Colon (tissue), 2 donors: ENCODE measurements around the gene WDR75.
"Not testable (repeated sequence)": the region's sequence is repeated elsewhere in the genome, so short reads cannot be mapped to it uniquely, and the experiment has no call there.

Experiments
- FAIRE-seq: peaks from 2 replicates; lab custom pipeline; 2012; peaks lifted over from hg19 to GRCh38; lab: Jason Lieb, UNC
- donor health status: control.
- donor health status: control.

WDR75 gene

GRCh38 chr2:189440947-189441708, at the start of gene WDR75:
Gene WDR75, plus strand, starts transcription at chr2:189441474. Its CDS starts 19 bp downstream, at chr2:189441493.
- FAIRE-seq, result peak; percentile 84

- no peak for FAIRE-seq
Observed at GRCh38 chr2:189393440-189394111, 47.7 kb upstream of the WDR75 start.

GRCh38 chr2:189394525-189394924, 46.7 kb upstream of the WDR75 start:
- no peak for FAIRE-seq

- FAIRE-seq, result no peak
Observed at GRCh38 chr2:189402932-189403331, 38.3 kb upstream of the WDR75 start.

- no peak for FAIRE-seq
Observed at GRCh38 chr2:189406586-189407233, 34.6 kb upstream of the WDR75 start.

- no peak for FAIRE-seq
Observed at GRCh38 chr2:189407281-189408209, 33.7 kb upstream of the WDR75 start.

- no peak for FAIRE-seq
Observed at GRCh38 chr2:189408294-189408693, 33.0 kb upstream of the WDR75 start.

GRCh38 chr2:189409131-189409530, 32.1 kb upstream of the WDR75 start:
- no peak for FAIRE-seq

- no peak for FAIRE-seq
Observed at GRCh38 chr2:189409647-189410046, 31.6 kb upstream of the WDR75 start.

- FAIRE-seq, result no peak
Observed at GRCh38 chr2:189411860-189412259, 29.4 kb upstream of the WDR75 start.

GRCh38 chr2:189412330-189412953, 28.8 kb upstream of the WDR75 start:
- peak; percentile 71 for FAIRE-seq

GRCh38 chr2:189413249-189413648, 28.0 kb upstream of the WDR75 start:
- no peak for FAIRE-seq

GRCh38 chr2:189421644-189422043, 19.6 kb upstream of the WDR75 start:
- no peak for FAIRE-seq

GRCh38 chr2:189424961-189425360, 16.3 kb upstream of the WDR75 start:
- FAIRE-seq, result no peak

GRCh38 chr2:189425676-189426075, 15.6 kb upstream of the WDR75 start:
- no peak for FAIRE-seq

- no peak for FAIRE-seq
Observed at GRCh38 chr2:189426886-189427285, 14.4 kb upstream of the WDR75 start.

- FAIRE-seq, result no peak
Observed at GRCh38 chr2:189427872-189428271, 13.4 kb upstream of the WDR75 start.

GRCh38 chr2:189430448-189430847, 10.8 kb upstream of the WDR75 start:
- FAIRE-seq, result not testable (repeated sequence)

GRCh38 chr2:189435803-189436202, 5.5 kb upstream of the WDR75 start:
- not testable (repeated sequence) for FAIRE-seq

- FAIRE-seq, result no peak
Observed at GRCh38 chr2:189437926-189438325, 3.3 kb upstream of the WDR75 start.

GRCh38 chr2:189439342-189439741, 1.9 kb upstream of the WDR75 start:
- no peak for FAIRE-seq

- no peak for FAIRE-seq
Observed at GRCh38 chr2:189440644-189440946, 679 bp upstream of the WDR75 start.
